Measurements from ENCODE around the gene DOK6. TPM values are rescaled to one million over a fixed set of nuclear protein-coding genes. Genes with fewer than 3 reads are reported as not detected.

Gene DOK6
- total and polyA plus RNA-seq, 9 of the 15 experiments (the other 6 are each of a cell fraction or from before 2014, with no cell fraction given) = not detected

DNA sequence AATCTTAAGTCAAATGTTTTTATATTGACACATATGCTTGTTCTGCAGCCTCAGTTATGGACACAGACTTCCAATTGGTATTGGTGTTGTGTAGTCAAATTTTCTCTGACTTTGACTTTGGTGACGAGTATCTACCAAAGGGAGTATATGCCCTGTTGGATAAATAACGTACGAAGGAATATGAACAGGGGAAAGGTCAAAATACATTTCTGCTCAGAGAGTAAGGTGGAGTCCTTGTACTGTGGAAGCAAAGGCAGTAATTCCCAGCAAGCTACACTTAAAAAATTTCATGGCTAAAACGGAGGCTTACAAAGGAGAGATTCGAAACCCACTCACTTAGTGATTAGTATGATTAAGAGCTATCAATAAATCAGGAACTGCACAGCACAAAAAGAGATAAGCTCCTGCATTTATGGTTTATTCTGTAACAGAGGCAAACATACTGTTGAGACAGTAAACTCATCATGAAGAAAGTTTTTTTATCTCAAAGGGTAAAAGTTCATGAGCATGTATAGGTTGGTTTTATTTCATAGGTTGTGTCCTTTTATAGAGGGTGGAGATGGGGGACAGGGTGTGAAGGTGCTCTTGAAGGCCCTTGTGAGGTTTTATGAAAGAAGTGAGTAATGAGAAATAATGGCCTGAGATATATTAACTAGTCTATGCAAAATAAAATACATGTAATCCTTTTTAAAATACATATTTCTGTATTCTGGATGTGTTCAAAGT is 404.3 kb downstream of the DOK6 start (continued):
- TF ChIP-seq, protein P1, sequence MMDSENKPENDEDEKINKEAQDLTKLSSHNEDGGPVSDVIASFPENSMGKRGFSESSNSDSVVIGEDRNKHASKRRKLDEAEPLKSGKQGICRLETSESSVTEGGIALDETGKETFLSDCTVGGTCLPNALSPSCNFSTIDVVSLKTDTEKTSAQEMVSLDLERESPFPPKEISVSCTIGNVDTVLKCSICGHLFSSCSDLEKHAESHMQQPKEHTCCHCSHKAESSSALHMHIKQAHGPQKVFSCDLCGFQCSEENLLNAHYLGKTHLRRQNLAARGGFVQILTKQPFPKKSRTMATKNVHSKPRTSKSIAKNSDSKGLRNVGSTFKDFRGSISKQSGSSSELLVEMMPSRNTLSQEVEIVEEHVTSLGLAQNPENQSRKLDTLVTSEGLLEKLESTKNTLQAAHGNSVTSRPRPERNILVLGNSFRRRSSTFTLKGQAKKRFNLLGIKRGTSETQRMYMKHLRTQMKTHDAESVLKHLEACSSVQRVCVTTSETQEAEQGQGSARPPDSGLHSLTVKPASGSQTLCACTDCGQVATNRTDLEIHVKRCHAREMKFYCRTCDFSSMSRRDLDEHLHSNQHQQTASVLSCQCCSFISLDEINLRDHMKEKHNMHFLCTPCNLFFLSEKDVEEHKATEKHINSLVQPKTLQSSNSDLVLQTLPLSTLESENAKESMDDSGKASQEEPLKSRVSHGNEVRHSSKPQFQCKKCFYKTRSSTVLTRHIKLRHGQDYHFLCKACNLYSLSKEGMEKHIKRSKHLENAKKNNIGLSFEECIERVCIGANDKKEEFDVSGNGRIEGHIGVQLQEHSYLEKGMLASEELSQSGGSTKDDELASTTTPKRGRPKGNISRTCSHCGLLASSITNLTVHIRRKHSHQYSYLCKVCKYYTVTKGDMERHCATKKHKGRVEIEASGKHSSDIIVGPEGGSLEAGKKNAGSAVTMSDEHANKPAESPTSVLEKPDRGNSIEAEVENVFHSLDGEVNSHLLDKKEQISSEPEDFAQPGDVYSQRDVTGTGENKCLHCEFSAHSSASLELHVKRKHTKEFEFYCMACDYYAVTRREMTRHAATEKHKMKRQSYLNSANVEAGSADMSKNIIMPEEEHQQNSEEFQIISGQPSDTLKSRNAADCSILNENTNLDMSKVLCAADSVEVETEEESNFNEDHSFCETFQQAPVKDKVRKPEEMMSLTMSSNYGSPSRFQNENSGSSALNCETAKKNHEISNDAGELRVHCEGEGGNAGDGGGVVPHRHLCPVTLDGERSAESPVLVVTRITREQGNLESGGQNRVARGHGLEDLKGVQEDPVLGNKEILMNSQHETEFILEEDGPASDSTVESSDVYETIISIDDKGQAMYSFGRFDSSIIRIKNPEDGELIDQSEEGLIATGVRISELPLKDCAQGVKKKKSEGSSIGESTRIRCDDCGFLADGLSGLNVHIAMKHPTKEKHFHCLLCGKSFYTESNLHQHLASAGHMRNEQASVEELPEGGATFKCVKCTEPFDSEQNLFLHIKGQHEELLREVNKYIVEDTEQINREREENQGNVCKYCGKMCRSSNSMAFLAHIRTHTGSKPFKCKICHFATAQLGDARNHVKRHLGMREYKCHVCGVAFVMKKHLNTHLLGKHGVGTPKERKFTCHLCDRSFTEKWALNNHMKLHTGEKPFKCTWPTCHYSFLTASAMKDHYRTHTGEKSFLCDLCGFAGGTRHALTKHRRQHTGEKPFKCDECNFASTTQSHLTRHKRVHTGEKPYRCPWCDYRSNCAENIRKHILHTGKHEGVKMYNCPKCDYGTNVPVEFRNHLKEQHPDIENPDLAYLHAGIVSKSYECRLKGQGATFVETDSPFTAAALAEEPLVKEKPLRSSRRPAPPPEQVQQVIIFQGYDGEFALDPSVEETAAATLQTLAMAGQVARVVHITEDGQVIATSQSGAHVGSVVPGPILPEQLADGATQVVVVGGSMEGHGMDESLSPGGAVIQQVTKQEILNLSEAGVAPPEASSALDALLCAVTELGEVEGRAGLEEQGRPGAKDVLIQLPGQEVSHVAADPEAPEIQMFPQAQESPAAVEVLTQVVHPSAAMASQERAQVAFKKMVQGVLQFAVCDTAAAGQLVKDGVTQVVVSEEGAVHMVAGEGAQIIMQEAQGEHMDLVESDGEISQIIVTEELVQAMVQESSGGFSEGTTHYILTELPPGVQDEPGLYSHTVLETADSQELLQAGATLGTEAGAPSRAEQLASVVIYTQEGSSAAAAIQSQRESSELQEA (IDR thresholded peaks at IDR 0.05; ENCODE audit: low read depth) = no peak
- TF ChIP-seq TEAD4 (IDR thresholded peaks at IDR 0.05; ENCODE audit: low read length) = no peak
- TF ChIP-seq TEAD4 (CRISPR knock-in tag; IDR thresholded peaks at IDR 0.05; ENCODE audit: borderline replicate concordance) = no peak
- no peak for TF ChIP-seq FOXM1 (IDR thresholded peaks at IDR 0.05; ENCODE audit: low read depth)
- no peak for TF ChIP-seq FOXM1 (CRISPR knock-in tag; IDR thresholded peaks at IDR 0.05; ENCODE audit: low read depth)
- no peak for TF ChIP-seq CHD4 (IDR thresholded peaks at IDR 0.05; ENCODE audit: insufficient read depth, insufficient replicate concordance, low read depth, low read length, poor library complexity, severe bottlenecking)
- no peak for TF ChIP-seq MEF2D (tag; conservative IDR thresholded peaks at IDR 0.05; ENCODE audit: low read depth)
- TF ChIP-seq CBX1 (IDR thresholded peaks at IDR 0.05; ENCODE audit: low read depth) = no peak
- TF ChIP-seq, protein P2, sequence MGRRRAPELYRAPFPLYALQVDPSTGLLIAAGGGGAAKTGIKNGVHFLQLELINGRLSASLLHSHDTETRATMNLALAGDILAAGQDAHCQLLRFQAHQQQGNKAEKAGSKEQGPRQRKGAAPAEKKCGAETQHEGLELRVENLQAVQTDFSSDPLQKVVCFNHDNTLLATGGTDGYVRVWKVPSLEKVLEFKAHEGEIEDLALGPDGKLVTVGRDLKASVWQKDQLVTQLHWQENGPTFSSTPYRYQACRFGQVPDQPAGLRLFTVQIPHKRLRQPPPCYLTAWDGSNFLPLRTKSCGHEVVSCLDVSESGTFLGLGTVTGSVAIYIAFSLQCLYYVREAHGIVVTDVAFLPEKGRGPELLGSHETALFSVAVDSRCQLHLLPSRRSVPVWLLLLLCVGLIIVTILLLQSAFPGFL (CRISPR knock-in tag; IDR thresholded peaks at IDR 0.05) = no peak
- no peak for TF ChIP-seq SMAD3 (CRISPR knock-in tag; conservative IDR thresholded peaks at IDR 0.05)
- TF ChIP-seq SAFB2 (IDR thresholded peaks at IDR 0.05; ENCODE audit: borderline replicate concordance, low read depth, low read length, severe bottlenecking) = no peak
- no peak for TF ChIP-seq HNRNPLL (IDR thresholded peaks at IDR 0.05; ENCODE audit: low read depth, low read length, poor library complexity, severe bottlenecking)
- no peak for TF ChIP-seq PCBP2 (IDR thresholded peaks at IDR 0.05; ENCODE audit: low read depth, low read length, poor library complexity, severe bottlenecking)
- no peak for TF ChIP-seq ZNF384 (IDR thresholded peaks at IDR 0.05; ENCODE audit: low read depth, low read length)
